Left ventricle myocardium inferior (tissue), 1 donor: Measurements from ENCODE around the gene ENHO. TPM values are rescaled to one million over a fixed set of nuclear protein-coding genes. Genes with fewer than 3 reads are reported as not detected.

Experiments
- DNase-seq: peaks from one replicate; pipeline ENCODE4 v3.0.0-alpha.2; 2020
- H3K27ac ChIP-seq: fragments of 200-600 bp; replicated peaks from 2 replicates; pipeline ENCODE4 v1.8.0; 2021
- H3K27me3 ChIP-seq: fragments of 200-600 bp; 2 replicates; pipeline ENCODE4 v1.8.0; 2021; ENCODE audit warnings: low read depth
- H3K36me3 ChIP-seq: fragments of 200-600 bp; 2 replicates; pipeline ENCODE4 v1.8.0; 2021
- H3K4me1 ChIP-seq: fragments of 200-600 bp; 2 replicates; pipeline ENCODE4 v1.8.0; 2021
- H3K4me3 ChIP-seq: fragments of 200-600 bp; 2 replicates; pipeline ENCODE4 v1.8.0; 2021; ENCODE audit warnings: mild to moderate bottlenecking, moderate library complexity
- H3K9me3 ChIP-seq: fragments of 200-600 bp; replicated peaks from 2 replicates; pipeline ENCODE4 v1.8.0; 2021
- intact Hi-C: fragments of 100-400 bp; cut with micrococcal nuclease; formaldehyde crosslinking; loops from one replicate; pipeline ENCODE4 v1.11.0; 2022
- total RNA-seq: library from RNA; stranded (reverse); fragmentation: NEBNext Ultra II Directional; extraction: Animal tissue kit (Norgen Biotek cat#: 25700); gene quantifications from one replicate; pipeline ENCODE4 v1.2.1, GENCODE V29; 2021
- TF ChIP-seq, protein P1 (sequence below): fragments of 200-600 bp; IDR thresholded peaks from 2 replicates; pipeline ENCODE4 v1.8.0; 2021; ENCODE audit warnings: antibody characterized with exemption, mild to moderate bottlenecking, borderline replicate concordance
- donor health status: DM: no; HTN: yes; CAD: no; lungs with severe emphysema.

The ENHO gene
- total RNA-seq, 1 donor from 2014 or later: not detected

DNA sequence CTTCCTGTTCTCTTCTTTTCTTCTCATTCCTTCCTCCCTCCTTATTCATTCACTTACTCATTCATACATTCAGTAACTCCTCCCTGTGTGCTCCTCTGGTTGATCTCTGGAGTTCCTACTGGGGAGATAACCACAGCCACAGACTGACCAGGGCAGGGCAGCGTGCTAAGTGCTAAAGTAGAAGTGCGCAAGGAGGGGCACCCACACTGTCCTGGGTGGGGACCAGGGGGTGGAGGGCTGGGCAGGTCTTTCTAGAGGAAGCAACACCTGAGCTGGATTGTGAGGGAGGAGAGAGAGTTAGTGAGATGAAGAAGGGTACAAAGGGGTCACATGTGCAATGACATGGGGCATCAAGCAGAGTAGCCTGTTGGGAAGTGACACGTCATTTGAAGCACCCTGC, 13.8 kb downstream of the ENHO start:
- Histone ChIP-seq H3K27me3 (no peaks in the 10 kb centered on the region), H3K27ac (no peak overlapping the region), H3K9me3 (no peaks in the 10 kb centered on the region), H3K36me3 (no peaks in the 10 kb centered on the region), H3K4me1 (no peaks in the 10 kb centered on the region), H3K4me3 (no peak overlapping the region)
- TF ChIP-seq, protein P1, sequence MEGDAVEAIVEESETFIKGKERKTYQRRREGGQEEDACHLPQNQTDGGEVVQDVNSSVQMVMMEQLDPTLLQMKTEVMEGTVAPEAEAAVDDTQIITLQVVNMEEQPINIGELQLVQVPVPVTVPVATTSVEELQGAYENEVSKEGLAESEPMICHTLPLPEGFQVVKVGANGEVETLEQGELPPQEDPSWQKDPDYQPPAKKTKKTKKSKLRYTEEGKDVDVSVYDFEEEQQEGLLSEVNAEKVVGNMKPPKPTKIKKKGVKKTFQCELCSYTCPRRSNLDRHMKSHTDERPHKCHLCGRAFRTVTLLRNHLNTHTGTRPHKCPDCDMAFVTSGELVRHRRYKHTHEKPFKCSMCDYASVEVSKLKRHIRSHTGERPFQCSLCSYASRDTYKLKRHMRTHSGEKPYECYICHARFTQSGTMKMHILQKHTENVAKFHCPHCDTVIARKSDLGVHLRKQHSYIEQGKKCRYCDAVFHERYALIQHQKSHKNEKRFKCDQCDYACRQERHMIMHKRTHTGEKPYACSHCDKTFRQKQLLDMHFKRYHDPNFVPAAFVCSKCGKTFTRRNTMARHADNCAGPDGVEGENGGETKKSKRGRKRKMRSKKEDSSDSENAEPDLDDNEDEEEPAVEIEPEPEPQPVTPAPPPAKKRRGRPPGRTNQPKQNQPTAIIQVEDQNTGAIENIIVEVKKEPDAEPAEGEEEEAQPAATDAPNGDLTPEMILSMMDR: no peak
- no peak for DNase-seq
- intact Hi-C loops: loop anchor here (10.0 kb wide), 1 partner anchor 104 kb away; no protein-coding TSS in a partner anchor

DNA sequence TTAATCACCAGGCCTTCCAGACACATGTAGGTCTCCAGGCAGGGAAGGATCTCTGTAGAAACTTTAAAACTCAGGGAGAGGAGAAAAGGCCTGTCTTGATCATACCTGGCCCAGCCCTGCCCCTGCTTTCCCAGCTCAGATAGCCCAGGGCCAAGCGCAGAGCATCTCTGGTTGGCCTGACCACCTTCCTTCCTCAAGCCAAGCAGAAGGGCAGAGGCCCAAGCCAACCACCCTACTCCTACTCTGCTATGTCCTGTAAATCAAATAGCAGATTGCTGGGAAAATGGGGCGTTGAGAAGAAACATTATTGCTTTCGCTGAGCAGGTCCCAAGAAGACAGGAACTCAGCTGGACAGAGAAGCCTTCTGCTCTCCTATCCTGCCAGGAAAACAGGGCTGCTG, 14.3 kb downstream of the ENHO start:
- no peak overlapping the region for H3K27ac ChIP-seq
- no peak overlapping the region for H3K4me3 ChIP-seq
- intact Hi-C loops: loop anchor here (10.0 kb wide), 1 partner anchor 104 kb away; no protein-coding TSS in a partner anchor
- H3K9me3 ChIP-seq: no peaks in the 10 kb centered on the region
- no peaks in the 10 kb centered on the region for H3K27me3 ChIP-seq
- H3K36me3 ChIP-seq: no peaks in the 10 kb centered on the region
- no peak for DNase-seq
- TF ChIP-seq, protein P1: no peak
- no peaks in the 10 kb centered on the region for H3K4me1 ChIP-seq

DNA sequence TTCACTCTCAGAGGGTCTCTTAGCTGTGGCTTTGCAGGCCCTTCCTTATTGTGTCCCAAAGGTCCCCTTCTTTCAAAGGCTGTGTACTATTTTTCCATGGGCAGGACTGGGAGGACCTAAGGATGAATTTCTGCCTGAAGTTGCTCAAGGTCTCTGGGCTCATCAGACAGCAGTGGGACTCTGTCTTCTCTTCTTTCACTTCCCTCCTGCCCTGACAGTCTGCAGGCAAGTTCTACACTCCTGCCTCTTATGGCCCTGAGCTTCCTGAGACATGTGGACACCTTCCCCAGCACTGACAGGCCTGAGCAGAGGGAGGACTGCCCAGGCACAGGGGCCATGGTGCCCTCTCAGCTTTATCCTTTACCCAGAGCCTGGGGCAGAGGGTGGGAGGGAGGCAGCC, 14.8 kb downstream of the ENHO start:
- DNase-seq: no peak
- no peaks in the 10 kb centered on the region for H3K36me3 ChIP-seq
- intact Hi-C loops: loop anchor here (10.0 kb wide), 1 partner anchor 103 kb away; no protein-coding TSS in a partner anchor
- H3K9me3 ChIP-seq: no peaks in the 10 kb centered on the region
- H3K4me3 ChIP-seq: no peak overlapping the region
- no peak overlapping the region for H3K27ac ChIP-seq
- H3K27me3 ChIP-seq: no peaks in the 10 kb centered on the region
- H3K4me1 ChIP-seq: no peaks in the 10 kb centered on the region
- TF ChIP-seq, protein P1: no peak

DNA sequence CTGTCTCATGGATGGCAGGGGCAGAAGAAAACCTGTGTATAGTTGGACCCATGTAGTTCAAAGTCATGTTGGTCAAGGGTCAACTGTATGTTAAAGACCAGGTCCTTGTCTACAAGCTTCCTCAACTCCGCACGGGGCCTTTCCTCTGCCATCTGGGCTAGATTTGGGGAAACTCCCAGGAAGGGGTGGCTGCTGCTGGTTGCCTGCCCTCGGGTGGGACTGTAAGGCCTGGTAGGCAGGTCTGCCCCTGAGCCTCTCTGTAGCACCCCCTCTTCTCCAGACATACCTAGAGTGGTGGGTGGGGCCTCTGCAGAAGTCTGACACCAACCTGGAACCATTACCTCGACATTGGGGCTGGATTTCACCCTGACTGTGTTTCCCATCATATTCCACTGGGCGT, 15.2 kb downstream of the ENHO start:
- no peak for DNase-seq
- Histone ChIP-seq H3K36me3 (no peaks in the 10 kb centered on the region), H3K9me3 (no peaks in the 10 kb centered on the region), H3K27ac (no peak overlapping the region), H3K27me3 (no peaks in the 10 kb centered on the region), H3K4me3 (no peak overlapping the region), H3K4me1 (peaks cover 1% of the 10 kb centered on the region)
- TF ChIP-seq, protein P1: no peak
- intact Hi-C loops: loop anchor here (10.0 kb wide), 1 partner anchor 103 kb away; no protein-coding TSS in a partner anchor

DNA sequence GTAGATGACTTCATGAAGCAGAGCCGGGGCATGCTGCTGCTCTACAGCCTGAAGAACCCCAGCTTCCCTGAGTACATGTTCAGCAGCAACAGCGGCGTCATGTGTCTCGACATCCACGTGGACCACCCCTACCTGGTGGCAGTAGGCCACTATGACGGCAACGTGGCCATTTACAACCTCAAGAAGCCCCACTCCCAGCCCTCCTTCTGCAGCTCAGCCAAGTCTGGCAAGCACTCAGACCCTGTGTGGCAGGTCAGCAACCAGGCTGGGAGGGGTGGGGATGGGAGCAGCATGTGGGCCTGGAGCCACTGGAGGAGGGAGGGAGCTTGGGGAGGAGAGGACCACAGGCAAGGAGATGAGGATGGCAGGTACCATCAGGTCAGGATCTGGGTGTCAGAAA, 16.2 kb downstream of the ENHO start:
- H3K36me3 ChIP-seq: no peaks in the 10 kb centered on the region
- intact Hi-C loops: loop anchor here (10.0 kb wide), 1 partner anchor 102 kb away; no protein-coding TSS in a partner anchor
- H3K9me3 ChIP-seq: no peaks in the 10 kb centered on the region
- TF ChIP-seq, protein P1: no peak
- peaks cover 11% of the 10 kb centered on the region for H3K4me1 ChIP-seq
- no peak for DNase-seq
- no peak overlapping the region for H3K27ac ChIP-seq
- no peaks in the 10 kb centered on the region for H3K27me3 ChIP-seq
- no peak overlapping the region for H3K4me3 ChIP-seq
